ENCODE data around the gene RHOT2.

The RHOT2 gene

GRCh38 chr16:680625-680945, 12.7 kb downstream of the RHOT2 start:
- peaks cover 33% of the 10 kb centered on the region for H3K4me1 ChIP-seq (ENCODE audit: control insufficient read depth, insufficient read depth, low read length)
- H3K9me3 ChIP-seq (ENCODE audit: control insufficient read depth, insufficient read depth, low read length): no peaks in the 10 kb centered on the region
- H3K27ac ChIP-seq (ENCODE audit: low read depth, low read length): peak overlapping the region; percentile 89
- H3K27me3 ChIP-seq (ENCODE audit: control insufficient read depth, insufficient read depth, low read length): no peaks in the 10 kb centered on the region
- peak overlapping the region; percentile 86 for H3K4me3 ChIP-seq (ENCODE audit: low read depth, low read length)
- H3K36me3 ChIP-seq (ENCODE audit: control insufficient read depth, insufficient read depth, low read length): peaks cover 28% of the 10 kb centered on the region
- peak overlapping the region; percentile 70; the same call in 1 of the 2 replicates for H3K9ac ChIP-seq (ENCODE audit: low read depth, low read length)

- no peaks in the 10 kb centered on the region for H3K9me3 ChIP-seq (ENCODE audit: control insufficient read depth, insufficient read depth, low read length)
- H3K36me3 ChIP-seq (ENCODE audit: control insufficient read depth, insufficient read depth, low read length): peaks cover 30% of the 10 kb centered on the region
- peak overlapping the region; percentile 89 for H3K27ac ChIP-seq (ENCODE audit: low read depth, low read length)
- peaks cover 33% of the 10 kb centered on the region for H3K4me1 ChIP-seq (ENCODE audit: control insufficient read depth, insufficient read depth, low read length)
- no peaks in the 10 kb centered on the region for H3K27me3 ChIP-seq (ENCODE audit: control insufficient read depth, insufficient read depth, low read length)
- peak overlapping the region; percentile 86 for H3K4me3 ChIP-seq (ENCODE audit: low read depth, low read length)
- peak overlapping the region; percentile 70; the same call in 1 of the 2 replicates for H3K9ac ChIP-seq (ENCODE audit: low read depth, low read length)
These were observed 13.2 kb downstream of the RHOT2 start for GRCh38 chr16:680967-681745.

- Histone ChIP-seq H3K4me1 (ENCODE audit: control insufficient read depth, insufficient read depth, low read length) (peaks cover 28% of the 10 kb centered on the region), H3K27me3 (ENCODE audit: control insufficient read depth, insufficient read depth, low read length) (no peaks in the 10 kb centered on the region), H3K36me3 (ENCODE audit: control insufficient read depth, insufficient read depth, low read length) (peaks cover 37% of the 10 kb centered on the region), H3K9me3 (ENCODE audit: control insufficient read depth, insufficient read depth, low read length) (no peaks in the 10 kb centered on the region), H3K4me3 (ENCODE audit: low read depth, low read length) (peak overlapping the region; percentile 86; the same call in 1 of the 2 replicates), H3K27ac (ENCODE audit: low read depth, low read length) (no peak overlapping the region), H3K9ac (ENCODE audit: low read depth, low read length) (no peak overlapping the region)
These were observed 14.0 kb downstream of the RHOT2 start for GRCh38 chr16:681746-682427.

- peaks cover 20% of the 10 kb centered on the region for H3K4me1 ChIP-seq (ENCODE audit: control insufficient read depth, insufficient read depth, low read length)
- no peak overlapping the region for H3K9ac ChIP-seq (ENCODE audit: low read depth, low read length)
- no peak overlapping the region for H3K27ac ChIP-seq (ENCODE audit: low read depth, low read length)
- H3K9me3 ChIP-seq (ENCODE audit: control insufficient read depth, insufficient read depth, low read length): no peaks in the 10 kb centered on the region
- H3K27me3 ChIP-seq (ENCODE audit: control insufficient read depth, insufficient read depth, low read length): no peaks in the 10 kb centered on the region
- H3K4me3 ChIP-seq (ENCODE audit: low read depth, low read length): peak overlapping the region; percentile 90
- H3K36me3 ChIP-seq (ENCODE audit: control insufficient read depth, insufficient read depth, low read length): peaks cover 45% of the 10 kb centered on the region
These were observed 14.8 kb downstream of the RHOT2 start for GRCh38 chr16:682493-683395.

GRCh38 chr16:683396-684070, 15.6 kb downstream of the RHOT2 start:
- Histone ChIP-seq H3K9ac (ENCODE audit: low read depth, low read length) (peak overlapping the region; percentile 80), H3K27ac (ENCODE audit: low read depth, low read length) (peak overlapping the region; percentile 76), H3K27me3 (ENCODE audit: control insufficient read depth, insufficient read depth, low read length) (no peaks in the 10 kb centered on the region), H3K4me1 (ENCODE audit: control insufficient read depth, insufficient read depth, low read length) (peaks cover 19% of the 10 kb centered on the region), H3K4me3 (ENCODE audit: low read depth, low read length) (peak overlapping the region; percentile 90), H3K9me3 (ENCODE audit: control insufficient read depth, insufficient read depth, low read length) (no peaks in the 10 kb centered on the region), H3K36me3 (ENCODE audit: control insufficient read depth, insufficient read depth, low read length) (peaks cover 49% of the 10 kb centered on the region)

- no peaks in the 10 kb centered on the region for H3K9me3 ChIP-seq (ENCODE audit: control insufficient read depth, insufficient read depth, low read length)
- H3K36me3 ChIP-seq (ENCODE audit: control insufficient read depth, insufficient read depth, low read length): peaks cover 49% of the 10 kb centered on the region
- H3K9ac ChIP-seq (ENCODE audit: low read depth, low read length): peak within 1 kb of the TSS; percentile 80
- H3K4me3 ChIP-seq (ENCODE audit: low read depth, low read length): peak within 1 kb of the TSS; percentile 90
- peak within 1 kb of the TSS; percentile 76 for H3K27ac ChIP-seq (ENCODE audit: low read depth, low read length)
- no peaks in the 10 kb centered on the region for H3K27me3 ChIP-seq (ENCODE audit: control insufficient read depth, insufficient read depth, low read length)
- H3K4me1 ChIP-seq (ENCODE audit: control insufficient read depth, insufficient read depth, low read length): peaks cover 13% of the 10 kb centered on the region
These were observed 16.3 kb downstream of the RHOT2 start, which contains the start of gene JMJD8 for GRCh38 chr16:684071-684794. Gene JMJD8, minus strand, starts transcription at chr16:684334. Its CDS starts 15 bp downstream, at chr16:684319.

- Histone ChIP-seq H3K27ac (ENCODE audit: low read depth, low read length) (no peak overlapping the region), H3K4me1 (ENCODE audit: control insufficient read depth, insufficient read depth, low read length) (peaks cover 16% of the 10 kb centered on the region), H3K36me3 (ENCODE audit: control insufficient read depth, insufficient read depth, low read length) (peaks cover 49% of the 10 kb centered on the region), H3K27me3 (ENCODE audit: control insufficient read depth, insufficient read depth, low read length) (no peaks in the 10 kb centered on the region), H3K9ac (ENCODE audit: low read depth, low read length) (no peak overlapping the region), H3K9me3 (ENCODE audit: control insufficient read depth, insufficient read depth, low read length) (no peaks in the 10 kb centered on the region), H3K4me3 (ENCODE audit: low read depth, low read length) (no peak overlapping the region)
These were observed 17.2 kb downstream of the RHOT2 start for GRCh38 chr16:684961-685696.

- H3K9me3 ChIP-seq (ENCODE audit: control insufficient read depth, insufficient read depth, low read length): no peaks in the 10 kb centered on the region
- H3K27me3 ChIP-seq (ENCODE audit: control insufficient read depth, insufficient read depth, low read length): 0 out of 2 replicates have a peak, but pooled peaks cover 2% of the 10 kb centered on the region
- no peak overlapping the region for H3K27ac ChIP-seq (ENCODE audit: low read depth, low read length)
- H3K4me1 ChIP-seq (ENCODE audit: control insufficient read depth, insufficient read depth, low read length): peaks cover 16% of the 10 kb centered on the region
- no peak overlapping the region for H3K4me3 ChIP-seq (ENCODE audit: low read depth, low read length)
- peaks cover 49% of the 10 kb centered on the region for H3K36me3 ChIP-seq (ENCODE audit: control insufficient read depth, insufficient read depth, low read length)
- no peak overlapping the region for H3K9ac ChIP-seq (ENCODE audit: low read depth, low read length)
These were observed 18.0 kb downstream of the RHOT2 start for GRCh38 chr16:685967-686366.

- Histone ChIP-seq H3K4me1 (ENCODE audit: control insufficient read depth, insufficient read depth, low read length) (peaks cover 9% of the 10 kb centered on the region), H3K36me3 (ENCODE audit: control insufficient read depth, insufficient read depth, low read length) (peaks cover 45% of the 10 kb centered on the region), H3K27ac (ENCODE audit: low read depth, low read length) (no peak overlapping the region), H3K9me3 (ENCODE audit: control insufficient read depth, insufficient read depth, low read length) (no peaks in the 10 kb centered on the region), H3K9ac (ENCODE audit: low read depth, low read length) (no peak overlapping the region), H3K4me3 (ENCODE audit: low read depth, low read length) (no peak overlapping the region), H3K27me3 (ENCODE audit: control insufficient read depth, insufficient read depth, low read length) (0 out of 2 replicates have a peak, but pooled peaks cover 6% of the 10 kb centered on the region)
These were observed 18.7 kb downstream of the RHOT2 start for GRCh38 chr16:686459-687260.

Data from HUES48 (cell line).